Panc1 (cell line): Measurements from ENCODE around the gene CCDC77. TPM values are rescaled to one million over a fixed set of nuclear protein-coding genes. Genes with fewer than 3 reads are reported as not detected.

Source experiments
- ATAC-seq: fragments of 200-7000 bp; cut with Tn5 transposase; 2 replicates; pipeline ENCODE4 v1.9.1; 2020; ENCODE audit warnings: mild to moderate bottlenecking, moderate library complexity
- BruUV-seq: library from RNA; stranded (reverse); fragments of 400-500 nt; replicated peaks from 2 replicates; lab custom pipeline; 2021; lab: Mats Ljungman, UMichigan
- CTCF ChIA-PET: fragments of 300-600 bp; sonication (Branson Sonifier 250); formaldehyde crosslinking; loops from one replicate; lab custom pipeline; 2022; ENCODE audit warnings: antibody characterized with exemption; lab: Charles Lee
- POLR2A ChIA-PET: fragments of 300-600 bp; sonication (Branson Sonifier 250); formaldehyde crosslinking; loops from one replicate; lab custom pipeline; 2022; ENCODE audit warnings: antibody characterized with exemption; lab: Charles Lee
- DNase-seq: peaks from one replicate; pipeline ENCODE4 v3.0.0-alpha.2; 2010; ENCODE audit warnings: low read depth, low spot score
- H3K27ac ChIP-seq: 2 replicates; pipeline ENCODE4 v1.5.1; 2011; ENCODE audit warnings: mild to moderate bottlenecking, low read length, inconsistent platforms
- H3K27me3 ChIP-seq: fragments of 200-500 bp; sonication (Bioruptor generic); 2 replicates; pipeline ENCODE4 v1.6.0; 2014; ENCODE audit warnings: low read length, inconsistent platforms; ENCODE audit not compliant: control insufficient read depth, insufficient read depth
- H3K36me3 ChIP-seq: fragments of 200-500 bp; sonication (Bioruptor generic); 2 replicates; pipeline ENCODE4 v1.5.1; 2014; ENCODE audit warnings: inconsistent platforms, mild to moderate bottlenecking, low read length, moderate library complexity; ENCODE audit not compliant: control insufficient read depth, insufficient read depth
- H3K4me1 ChIP-seq: 2 replicates; pipeline ENCODE4 v1.5.1; 2011; ENCODE audit warnings: inconsistent platforms, mild to moderate bottlenecking, low read length, moderate library complexity; ENCODE audit not compliant: control insufficient read depth, insufficient read depth
- H3K4me3 ChIP-seq, 2 experiments: 2 replicates each; pipeline ENCODE4 v1.5.1; 2011 to 2012; ENCODE audit warnings: low read depth in 2 of 2, low read length in 2 of 2, mild to moderate bottlenecking in 2 of 2, inconsistent platforms in 1 of 2, moderate library complexity in 1 of 2
- H3K9me3 ChIP-seq: fragments of 200-500 bp; sonication (Bioruptor generic); 2 replicates; pipeline ENCODE4 v1.5.1; 2014; ENCODE audit warnings: low read depth, mild to moderate bottlenecking, inconsistent platforms, low read length, moderate library complexity; ENCODE audit not compliant: control insufficient read depth, insufficient read depth
- CTCF ChIP-seq: fragments of 450-650 bp; IDR thresholded peaks from 2 replicates; pipeline ENCODE4 v1.5.1; 2017; ENCODE audit warnings: mild to moderate bottlenecking
- POLR2AphosphoS5 ChIP-seq: IDR thresholded peaks from 2 replicates; pipeline ENCODE4 v1.6.1; 2012; ENCODE audit warnings: mild to moderate bottlenecking, low read depth, low read length, moderate library complexity
- REST ChIP-seq, 2 experiments: IDR thresholded peaks; 2 replicates each; pipeline ENCODE4 v1.6.1; 2011 to 2012; ENCODE audit warnings: low read depth in 2 of 2, control low read depth in 1 of 2, low read length in 1 of 2, mild to moderate bottlenecking in 1 of 2, moderate library complexity in 1 of 2; ENCODE audit not compliant: insufficient read depth in 1 of 2
- SIN3A ChIP-seq: IDR thresholded peaks from 2 replicates; pipeline ENCODE4 v1.6.1; 2012; ENCODE audit warnings: low read depth, mild to moderate bottlenecking, low read length, moderate library complexity, borderline replicate concordance; ENCODE audit not compliant: insufficient read depth
- TCF7L2 ChIP-seq: IDR thresholded peaks from 2 replicates; pipeline ENCODE4 v1.6.1; 2011; ENCODE audit warnings: mild to moderate bottlenecking, low read depth, low read length, inconsistent platforms
- in situ Hi-C: cut with HindIII; loops from 2 replicates; pipeline ENCODE4 v1.10.0; 2016; ENCODE audit warnings: low sequenced_read_pairs, low pct_unique_long_range_greater_than_20kb
- intact Hi-C: fragments of 100-400 bp; cut with micrococcal nuclease; formaldehyde crosslinking; loops from one replicate; pipeline ENCODE4 v1.10.0; 2022; ENCODE audit not compliant: unreplicated experiment
- total RNA-seq: library from RNA; stranded (reverse); gene quantifications from one replicate; pipeline ENCODE4 v1.2.1, GENCODE V29; 2021; ENCODE audit not compliant: unreplicated experiment

Gene CCDC77
- total RNA-seq, 1 experiment from 2014 or later = 9.8 TPM

- ATAC-seq (no peak), DNase-seq (no peak)
- Histone ChIP-seq H3K27ac (no peak overlapping the region), H3K9me3 (no peaks in the 10 kb centered on the region), H3K4me3 (no peak overlapping the region), H3K4me1 (peaks cover 2% of the 10 kb centered on the region; the same call in 1 of the 2 replicates), H3K36me3 (no peaks in the 10 kb centered on the region), H3K27me3 (no peaks in the 10 kb centered on the region)
- POLR2A ChIA-PET = no interaction called here
- intact Hi-C loops = no loop called here
- CTCF ChIA-PET = no interaction called here
- in situ Hi-C loops = no loop called here
- TF ChIP-seq TCF7L2 = no peak
- BruUV-seq = no TSS peak
Measured at GRCh38 chr12:473198-473597, 71.8 kb downstream of the CCDC77 start.

GRCh38 chr12:473863-474577 lies 72.6 kb downstream of the CCDC77 start:
- H3K27ac ChIP-seq = no peak overlapping the region
- intact Hi-C loops = no loop called here
- no peaks in the 10 kb centered on the region for H3K9me3 ChIP-seq
- POLR2A ChIA-PET = no interaction called here
- no TSS peak for BruUV-seq
- H3K36me3 ChIP-seq = no peaks in the 10 kb centered on the region
- H3K4me1 ChIP-seq = peaks cover 2% of the 10 kb centered on the region; the same call in 1 of the 2 replicates
- CTCF ChIA-PET = no interaction called here
- ATAC-seq (no peak), DNase-seq (no peak)
- no peaks in the 10 kb centered on the region for H3K27me3 ChIP-seq
- TF ChIP-seq TCF7L2 = no peak
- TF ChIP-seq POLR2AphosphoS5 = no peak
- TF ChIP-seq SIN3A = no peak
- TF ChIP-seq REST (IDR thresholded peaks at IDR 0.05; ENCODE audit: insufficient read depth in 1 of 2, low read depth in 2 of 2, low read length in 1 of 2) = no peak
- no peak for TF ChIP-seq CTCF
- H3K4me3 ChIP-seq = no peak overlapping the region
- in situ Hi-C loops = no loop called here

- DNase-seq (no peak), ATAC-seq (no peak)
- no TSS peak for BruUV-seq
- H3K4me3 ChIP-seq = no peak overlapping the region
- no peaks in the 10 kb centered on the region for H3K27me3 ChIP-seq
- no peak for TF ChIP-seq CTCF
- no peak for TF ChIP-seq REST (IDR thresholded peaks at IDR 0.05; ENCODE audit: insufficient read depth in 1 of 2, low read depth in 2 of 2, low read length in 1 of 2)
- TF ChIP-seq SIN3A = no peak
- no peak for TF ChIP-seq POLR2AphosphoS5
- no peak for TF ChIP-seq TCF7L2
- intact Hi-C loops (no loop called here), in situ Hi-C loops (no loop called here)
- no peak overlapping the region for H3K27ac ChIP-seq
- H3K36me3 ChIP-seq = no peaks in the 10 kb centered on the region
- ChIA-PET CTCF (no interaction called here), POLR2A (interaction anchor here (0.6 to 0.7 kb wide), 2 partner anchors 17 to 63 kb away, joined by 5 to 8 read pairs; no protein-coding TSS in a partner anchor)
- no peaks in the 10 kb centered on the region for H3K4me1 ChIP-seq
- no peaks in the 10 kb centered on the region for H3K9me3 ChIP-seq
Measured at GRCh38 chr12:475286-475685, 73.8 kb downstream of the CCDC77 start.
